Brain microvascular endothelial cell (primary cell): Measurements from ENCODE around the gene KIAA1217.
"Not testable (repeated sequence)": the region's sequence is repeated elsewhere in the genome, so short reads cannot be mapped to it uniquely, and the experiment has no call there.

Source experiments
- DNase-seq: peaks from one replicate; pipeline ENCODE4 v3.0.0-alpha.2; 2020
- H3K27ac ChIP-seq: fragments of 250-450 bp; sonication (Bioruptor Pico); 2 replicates; pipeline ENCODE4 v1.5.1; 2020; ENCODE audit warnings: mild to moderate bottlenecking, moderate library complexity
- H3K27me3 ChIP-seq: fragments of 250-450 bp; sonication (Bioruptor Pico); replicated peaks from 2 replicates; pipeline ENCODE4 v1.5.1; 2020; ENCODE audit warnings: mild to moderate bottlenecking
- H3K36me3 ChIP-seq: fragments of 250-450 bp; sonication (Bioruptor Pico); replicated peaks from 2 replicates; pipeline ENCODE4 v1.5.1; 2020; ENCODE audit warnings: mild to moderate bottlenecking
- H3K4me3 ChIP-seq: 2 replicates; pipeline ENCODE4 v1.5.1; 2011; ENCODE audit warnings: low read depth, mild to moderate bottlenecking, control low read depth, low read length, moderate library complexity
- in situ Hi-C: cut with HindIII; loops from 2 replicates; pipeline ENCODE4 v1.10.0; 2017; ENCODE audit warnings: low sequenced_read_pairs, low pct_ligation_motif_present
- TF ChIP-seq, protein P1 (sequence below): IDR thresholded peaks from 2 replicates; pipeline ENCODE4 v1.5.1; 2011; ENCODE audit warnings: low read depth, mild to moderate bottlenecking, moderate library complexity, low read length, control low read depth, inconsistent platforms; ENCODE audit errors: missing control alignments

The KIAA1217 gene

GRCh38 chr10:24435374-24435773 lies 226.4 kb downstream of the KIAA1217 start:
- in situ Hi-C loops, result no loop called here
- H3K27ac ChIP-seq, result peak overlapping the region; percentile 52
- TF ChIP-seq, protein P1, sequence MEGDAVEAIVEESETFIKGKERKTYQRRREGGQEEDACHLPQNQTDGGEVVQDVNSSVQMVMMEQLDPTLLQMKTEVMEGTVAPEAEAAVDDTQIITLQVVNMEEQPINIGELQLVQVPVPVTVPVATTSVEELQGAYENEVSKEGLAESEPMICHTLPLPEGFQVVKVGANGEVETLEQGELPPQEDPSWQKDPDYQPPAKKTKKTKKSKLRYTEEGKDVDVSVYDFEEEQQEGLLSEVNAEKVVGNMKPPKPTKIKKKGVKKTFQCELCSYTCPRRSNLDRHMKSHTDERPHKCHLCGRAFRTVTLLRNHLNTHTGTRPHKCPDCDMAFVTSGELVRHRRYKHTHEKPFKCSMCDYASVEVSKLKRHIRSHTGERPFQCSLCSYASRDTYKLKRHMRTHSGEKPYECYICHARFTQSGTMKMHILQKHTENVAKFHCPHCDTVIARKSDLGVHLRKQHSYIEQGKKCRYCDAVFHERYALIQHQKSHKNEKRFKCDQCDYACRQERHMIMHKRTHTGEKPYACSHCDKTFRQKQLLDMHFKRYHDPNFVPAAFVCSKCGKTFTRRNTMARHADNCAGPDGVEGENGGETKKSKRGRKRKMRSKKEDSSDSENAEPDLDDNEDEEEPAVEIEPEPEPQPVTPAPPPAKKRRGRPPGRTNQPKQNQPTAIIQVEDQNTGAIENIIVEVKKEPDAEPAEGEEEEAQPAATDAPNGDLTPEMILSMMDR, result no peak
- no peaks in the 10 kb centered on the region for H3K36me3 ChIP-seq
- no peak overlapping the region for H3K4me3 ChIP-seq
- H3K27me3 ChIP-seq, result no peaks in the 10 kb centered on the region
- DNase-seq, result no peak

DNA sequence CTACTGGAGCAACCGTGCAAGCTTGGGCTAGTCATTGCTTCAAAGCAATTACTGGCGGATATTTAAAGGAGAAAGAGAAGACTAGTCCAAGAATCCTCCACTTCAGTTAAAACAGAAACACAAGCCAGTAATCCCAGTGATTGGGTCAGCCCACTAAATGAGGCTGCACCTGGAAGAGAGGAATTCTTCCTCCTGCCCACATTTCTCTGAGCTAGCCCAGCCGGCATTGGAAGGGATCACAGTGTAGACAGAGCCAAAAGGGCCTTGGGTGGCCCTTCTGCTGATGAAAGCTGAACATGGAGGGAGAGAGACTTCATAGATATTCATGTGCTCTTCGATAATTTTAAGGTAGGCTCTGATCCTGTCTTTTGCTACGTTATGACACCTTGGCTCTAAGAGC lies 228.4 kb downstream of the KIAA1217 start:
- in situ Hi-C loops, result no loop called here
- no peaks in the 10 kb centered on the region for H3K27me3 ChIP-seq
- DNase-seq, result no peak
- no peak overlapping the region for H3K4me3 ChIP-seq
- H3K27ac ChIP-seq, result no peak overlapping the region
- TF ChIP-seq, protein P1, result no peak
- H3K36me3 ChIP-seq, result no peaks in the 10 kb centered on the region

DNA sequence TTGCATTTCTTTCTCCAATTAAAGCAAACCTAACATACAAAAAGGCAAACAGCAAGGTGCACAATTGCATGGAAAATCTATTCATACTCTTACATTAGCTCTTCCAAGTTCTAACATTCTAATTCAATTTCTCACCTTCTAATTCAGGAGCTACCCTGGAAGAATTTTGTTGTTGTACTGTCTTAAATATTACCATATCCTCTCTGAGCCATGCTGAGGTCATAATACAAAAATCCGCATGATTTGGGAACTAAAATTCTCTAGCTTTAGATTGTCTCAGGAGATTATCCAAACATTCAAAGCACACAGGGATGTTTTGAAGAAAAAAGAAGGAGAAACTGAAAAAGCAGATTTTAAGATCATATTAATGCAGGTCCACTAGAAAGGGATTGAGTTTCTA lies 229.9 kb downstream of the KIAA1217 start:
- H3K4me3 ChIP-seq, result no peak overlapping the region
- H3K27me3 ChIP-seq, result no peaks in the 10 kb centered on the region
- DNase-seq, result no peak
- in situ Hi-C loops, result no loop called here
- H3K27ac ChIP-seq, result peak overlapping the region; percentile 42
- no peaks in the 10 kb centered on the region for H3K36me3 ChIP-seq
- TF ChIP-seq, protein P1, result no peak

DNA sequence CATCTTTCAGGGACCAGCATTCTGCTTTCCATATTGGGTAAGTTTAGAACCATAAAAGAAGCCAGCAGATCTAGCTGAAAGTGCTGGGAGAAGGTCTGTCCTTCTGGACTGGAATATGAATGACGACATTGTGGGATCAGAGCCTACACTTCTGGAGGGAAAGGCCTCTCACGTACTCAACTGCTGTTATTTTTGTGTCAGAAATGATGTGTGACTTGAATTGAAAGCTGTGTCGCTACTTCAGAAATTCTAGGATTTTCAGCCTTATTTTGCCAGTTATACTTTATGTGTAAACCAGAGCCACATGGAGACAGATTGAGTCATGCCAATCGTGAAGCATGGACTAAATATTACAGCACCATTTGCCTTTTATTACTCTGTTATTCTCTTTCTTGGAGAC lies 231.0 kb downstream of the KIAA1217 start:
- DNase-seq, result no peak

DNA sequence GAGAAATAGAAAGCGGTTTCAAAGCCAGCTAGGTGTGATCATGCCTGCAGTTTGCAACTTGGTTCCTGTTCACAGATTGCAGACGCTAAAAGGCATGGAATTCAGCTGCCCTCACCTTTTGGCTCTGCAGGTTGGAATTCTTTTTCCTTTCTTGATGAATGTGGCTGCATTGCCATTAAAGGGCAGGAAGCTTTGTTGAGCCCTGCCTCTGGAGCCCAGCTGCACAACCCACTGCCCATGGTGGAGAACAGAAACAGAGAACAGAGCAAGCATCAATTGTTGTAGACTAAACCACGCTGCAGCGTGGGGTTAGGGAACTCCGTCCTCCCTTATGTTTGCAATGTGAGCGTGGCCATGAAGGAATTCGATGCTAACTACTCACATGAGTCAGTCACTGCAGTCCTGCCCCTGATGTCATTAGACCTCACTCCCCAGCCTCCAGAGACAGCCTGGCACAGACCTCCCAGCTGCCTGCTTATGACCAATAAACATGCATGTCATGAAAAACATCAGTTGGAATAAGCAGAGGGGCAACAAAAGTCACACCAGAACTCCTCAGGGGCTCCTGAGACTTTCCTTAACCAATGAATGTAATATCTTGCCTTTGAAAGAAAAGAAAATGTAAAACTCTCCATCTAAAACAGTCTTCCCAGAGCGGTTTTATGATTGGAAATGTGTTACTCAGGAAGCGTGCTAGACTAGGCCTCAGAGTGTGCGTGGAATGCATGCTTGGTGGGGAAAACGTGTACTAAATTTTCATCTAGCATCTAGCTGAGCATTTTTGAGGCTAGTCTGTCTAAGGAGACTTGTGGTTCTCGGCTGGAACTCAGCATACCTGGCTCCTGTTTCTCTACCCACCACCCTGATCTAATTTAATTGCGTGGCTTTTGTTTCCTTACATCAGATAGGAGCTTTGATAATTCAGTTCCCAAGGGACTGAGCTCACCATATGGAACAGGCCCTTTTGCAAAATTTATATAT lies 232.2 kb downstream of the KIAA1217 start:
- in situ Hi-C loops, result no loop called here
- TF ChIP-seq, protein P1, result no peak
- Histone ChIP-seq H3K36me3 (no peaks in the 10 kb centered on the region), H3K27me3 (no peaks in the 10 kb centered on the region), H3K27ac (peak overlapping the region; percentile 32), H3K4me3 (no peak overlapping the region)
- DNase-seq, result peak; percentile 89

More for the DNA sequence above, 231.0 kb downstream of the KIAA1217 start:
- Histone ChIP-seq H3K27ac (no peak overlapping the region), H3K4me3 (no peak overlapping the region), H3K36me3 (no peaks in the 10 kb centered on the region), H3K27me3 (no peaks in the 10 kb centered on the region)
- in situ Hi-C loops, result no loop called here
- TF ChIP-seq, protein P1, result no peak

- no peak overlapping the region for H3K4me3 ChIP-seq
- TF ChIP-seq, protein P1, result no peak
- no peak overlapping the region for H3K27ac ChIP-seq
- no peaks in the 10 kb centered on the region for H3K36me3 ChIP-seq
- H3K27me3 ChIP-seq, result no peaks in the 10 kb centered on the region
- DNase-seq, result no peak
- in situ Hi-C loops, result no loop called here
Measured at GRCh38 chr10:24442234-24442633, 233.3 kb downstream of the KIAA1217 start.

GRCh38 chr10:24442641-24443174 lies 233.8 kb downstream of the KIAA1217 start:
- in situ Hi-C loops, result not testable (repeated sequence)

More at GRCh38 chr10:24442641-24443174, 233.8 kb downstream of the KIAA1217 start:
- not testable (repeated sequence) for H3K27ac ChIP-seq, H3K27me3 ChIP-seq, DNase-seq, H3K4me3 ChIP-seq, H3K36me3 ChIP-seq
